ENCODE results near the gene BRD4.

DNA sequence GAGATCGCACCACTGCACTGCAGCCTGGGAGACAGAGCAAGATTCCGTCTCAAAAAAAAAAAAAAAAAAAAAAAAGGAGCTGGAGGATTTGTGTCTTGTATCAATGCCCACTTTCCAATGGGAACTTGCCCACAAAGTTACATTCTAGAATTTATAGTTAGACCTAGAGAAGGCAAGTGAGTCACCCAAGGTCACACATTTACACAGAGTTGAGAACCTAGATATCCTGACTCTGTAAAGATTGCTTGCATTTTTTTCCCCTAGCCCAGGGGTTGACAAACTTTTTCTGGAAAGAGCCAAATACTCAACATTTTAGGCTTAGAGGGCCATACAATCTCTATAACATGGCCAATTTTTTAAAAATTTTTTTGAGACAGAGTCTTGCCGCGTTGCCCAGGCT lies 7.7 kb upstream of the BRD4 start:
- TF ChIP-seq POLR2A (IDR thresholded peaks at IDR 0.05; ENCODE audit: low read depth, low read length), result no peak
- no peak for TF ChIP-seq POLR2AphosphoS5 (IDR thresholded peaks at IDR 0.05; ENCODE audit: low read depth, low read length)
- no peak for TF ChIP-seq TAF1 (IDR thresholded peaks at IDR 0.05; ENCODE audit: borderline replicate concordance, low read depth, low read length)
